ENCODE data around the gene TUBGCP2. TPM values are rescaled to one million over a fixed set of nuclear protein-coding genes. Genes with fewer than 3 reads are reported as not detected.

The TUBGCP2 gene
- total RNA-seq, 1 experiment from 2014 or later: 93.7 TPM

- no peaks in the 10 kb centered on the region for H3K27me3 ChIP-seq (ENCODE audit: control insufficient read depth, insufficient read depth, low read length)
- DNase-seq (ENCODE audit: low read depth, low spot score): no peak
- TF ChIP-seq POLR2AphosphoS5 (IDR thresholded peaks at IDR 0.05; ENCODE audit: low read depth, low read length) (no peak), SIN3A (IDR thresholded peaks at IDR 0.05; ENCODE audit: borderline replicate concordance, insufficient read depth, low read depth, low read length) (0 out of 2 replicates have a peak, but pooled peaks have one; percentile 41)
- TF ChIP-seq, protein P1, sequence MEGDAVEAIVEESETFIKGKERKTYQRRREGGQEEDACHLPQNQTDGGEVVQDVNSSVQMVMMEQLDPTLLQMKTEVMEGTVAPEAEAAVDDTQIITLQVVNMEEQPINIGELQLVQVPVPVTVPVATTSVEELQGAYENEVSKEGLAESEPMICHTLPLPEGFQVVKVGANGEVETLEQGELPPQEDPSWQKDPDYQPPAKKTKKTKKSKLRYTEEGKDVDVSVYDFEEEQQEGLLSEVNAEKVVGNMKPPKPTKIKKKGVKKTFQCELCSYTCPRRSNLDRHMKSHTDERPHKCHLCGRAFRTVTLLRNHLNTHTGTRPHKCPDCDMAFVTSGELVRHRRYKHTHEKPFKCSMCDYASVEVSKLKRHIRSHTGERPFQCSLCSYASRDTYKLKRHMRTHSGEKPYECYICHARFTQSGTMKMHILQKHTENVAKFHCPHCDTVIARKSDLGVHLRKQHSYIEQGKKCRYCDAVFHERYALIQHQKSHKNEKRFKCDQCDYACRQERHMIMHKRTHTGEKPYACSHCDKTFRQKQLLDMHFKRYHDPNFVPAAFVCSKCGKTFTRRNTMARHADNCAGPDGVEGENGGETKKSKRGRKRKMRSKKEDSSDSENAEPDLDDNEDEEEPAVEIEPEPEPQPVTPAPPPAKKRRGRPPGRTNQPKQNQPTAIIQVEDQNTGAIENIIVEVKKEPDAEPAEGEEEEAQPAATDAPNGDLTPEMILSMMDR (IDR thresholded peaks at IDR 0.05): peak; percentile 96
- TF ChIP-seq, protein P2, sequence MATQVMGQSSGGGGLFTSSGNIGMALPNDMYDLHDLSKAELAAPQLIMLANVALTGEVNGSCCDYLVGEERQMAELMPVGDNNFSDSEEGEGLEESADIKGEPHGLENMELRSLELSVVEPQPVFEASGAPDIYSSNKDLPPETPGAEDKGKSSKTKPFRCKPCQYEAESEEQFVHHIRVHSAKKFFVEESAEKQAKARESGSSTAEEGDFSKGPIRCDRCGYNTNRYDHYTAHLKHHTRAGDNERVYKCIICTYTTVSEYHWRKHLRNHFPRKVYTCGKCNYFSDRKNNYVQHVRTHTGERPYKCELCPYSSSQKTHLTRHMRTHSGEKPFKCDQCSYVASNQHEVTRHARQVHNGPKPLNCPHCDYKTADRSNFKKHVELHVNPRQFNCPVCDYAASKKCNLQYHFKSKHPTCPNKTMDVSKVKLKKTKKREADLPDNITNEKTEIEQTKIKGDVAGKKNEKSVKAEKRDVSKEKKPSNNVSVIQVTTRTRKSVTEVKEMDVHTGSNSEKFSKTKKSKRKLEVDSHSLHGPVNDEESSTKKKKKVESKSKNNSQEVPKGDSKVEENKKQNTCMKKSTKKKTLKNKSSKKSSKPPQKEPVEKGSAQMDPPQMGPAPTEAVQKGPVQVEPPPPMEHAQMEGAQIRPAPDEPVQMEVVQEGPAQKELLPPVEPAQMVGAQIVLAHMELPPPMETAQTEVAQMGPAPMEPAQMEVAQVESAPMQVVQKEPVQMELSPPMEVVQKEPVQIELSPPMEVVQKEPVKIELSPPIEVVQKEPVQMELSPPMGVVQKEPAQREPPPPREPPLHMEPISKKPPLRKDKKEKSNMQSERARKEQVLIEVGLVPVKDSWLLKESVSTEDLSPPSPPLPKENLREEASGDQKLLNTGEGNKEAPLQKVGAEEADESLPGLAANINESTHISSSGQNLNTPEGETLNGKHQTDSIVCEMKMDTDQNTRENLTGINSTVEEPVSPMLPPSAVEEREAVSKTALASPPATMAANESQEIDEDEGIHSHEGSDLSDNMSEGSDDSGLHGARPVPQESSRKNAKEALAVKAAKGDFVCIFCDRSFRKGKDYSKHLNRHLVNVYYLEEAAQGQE (IDR thresholded peaks at IDR 0.05; ENCODE audit: insufficient read depth in 1 of 2, low read depth in 2 of 2, low read length in 1 of 2): no peak
- no TSS peak for BruUV-seq (replicated peaks)
- ATAC-seq: peak; percentile 95
- H3K9me3 ChIP-seq (ENCODE audit: control insufficient read depth, insufficient read depth, low read depth, low read length): no peaks in the 10 kb centered on the region
- H3K4me3 ChIP-seq (ENCODE audit: low read depth in 2 of 2, low read length in 2 of 2): peak overlapping the region; percentile 57 to 61
- no peaks in the 10 kb centered on the region for H3K4me1 ChIP-seq (ENCODE audit: control insufficient read depth, insufficient read depth, low read length)
- H3K27ac ChIP-seq (ENCODE audit: low read length): no peak overlapping the region; the same call in 1 of the 2 replicates
- ChIA-PET POLR2A (no interaction called here), CTCF (no interaction called here)
- in situ Hi-C loops (cut with HindIII; ENCODE audit: low pct_unique_long_range_greater_than_20kb, low sequenced_read_pairs): no loop called here
- no peaks in the 10 kb centered on the region for H3K36me3 ChIP-seq (ENCODE audit: control insufficient read depth, insufficient read depth, low read length)
- intact Hi-C loops (cut with micrococcal nuclease; ENCODE audit: unreplicated experiment): no loop called here
Measured at GRCh38 chr10:133318494-133319127, 9.9 kb upstream of the TUBGCP2 start.

GRCh38 chr10:133316732-133317131, 8.1 kb upstream of the TUBGCP2 start:
- ATAC-seq (no peak), DNase-seq (ENCODE audit: low read depth, low spot score) (no peak)
- in situ Hi-C loops (cut with HindIII; ENCODE audit: low pct_unique_long_range_greater_than_20kb, low sequenced_read_pairs): no loop called here
- H3K27me3 ChIP-seq (ENCODE audit: control insufficient read depth, insufficient read depth, low read length): no peaks in the 10 kb centered on the region
- ChIA-PET CTCF (interaction anchor here (0.6 kb wide), 1 partner anchor 20 kb away, joined by 5 read pairs; the partner anchor contains the start of gene CALY), POLR2A (no interaction called here)
- intact Hi-C loops (cut with micrococcal nuclease; ENCODE audit: unreplicated experiment): no loop called here
- H3K4me3 ChIP-seq (ENCODE audit: low read depth in 2 of 2, low read length in 2 of 2): no peak overlapping the region
- H3K9me3 ChIP-seq (ENCODE audit: control insufficient read depth, insufficient read depth, low read depth, low read length): no peaks in the 10 kb centered on the region
- TF ChIP-seq POLR2AphosphoS5 (IDR thresholded peaks at IDR 0.05; ENCODE audit: low read depth, low read length): no peak
- TF ChIP-seq SIN3A (IDR thresholded peaks at IDR 0.05; ENCODE audit: borderline replicate concordance, insufficient read depth, low read depth, low read length): no peak
- TF ChIP-seq, protein P1 (IDR thresholded peaks at IDR 0.05): no peak
- TF ChIP-seq, protein P2 (IDR thresholded peaks at IDR 0.05; ENCODE audit: insufficient read depth in 1 of 2, low read depth in 2 of 2, low read length in 1 of 2): no peak
- TF ChIP-seq TCF7L2 (IDR thresholded peaks at IDR 0.05; ENCODE audit: low read depth, low read length): no peak
- no peaks in the 10 kb centered on the region for H3K4me1 ChIP-seq (ENCODE audit: control insufficient read depth, insufficient read depth, low read length)
- H3K27ac ChIP-seq (ENCODE audit: low read length): no peak overlapping the region
- BruUV-seq (replicated peaks): no TSS peak
- no peaks in the 10 kb centered on the region for H3K36me3 ChIP-seq (ENCODE audit: control insufficient read depth, insufficient read depth, low read length)
